Hypothalamus (tissue), 51 donors: ENCODE results near the gene CCNI.
"Not testable (repeated sequence)": the region's sequence is repeated elsewhere in the genome, so short reads cannot be mapped to it uniquely, and the experiment has no call there.

Experiments
- DNase-seq, 51 donors: peaks; one replicate each; lab custom pipeline; 2025; lab: John Stamatoyannopoulos, UW

Gene CCNI, protein sequence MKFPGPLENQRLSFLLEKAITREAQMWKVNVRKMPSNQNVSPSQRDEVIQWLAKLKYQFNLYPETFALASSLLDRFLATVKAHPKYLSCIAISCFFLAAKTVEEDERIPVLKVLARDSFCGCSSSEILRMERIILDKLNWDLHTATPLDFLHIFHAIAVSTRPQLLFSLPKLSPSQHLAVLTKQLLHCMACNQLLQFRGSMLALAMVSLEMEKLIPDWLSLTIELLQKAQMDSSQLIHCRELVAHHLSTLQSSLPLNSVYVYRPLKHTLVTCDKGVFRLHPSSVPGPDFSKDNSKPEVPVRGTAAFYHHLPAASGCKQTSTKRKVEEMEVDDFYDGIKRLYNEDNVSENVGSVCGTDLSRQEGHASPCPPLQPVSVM

DNA sequence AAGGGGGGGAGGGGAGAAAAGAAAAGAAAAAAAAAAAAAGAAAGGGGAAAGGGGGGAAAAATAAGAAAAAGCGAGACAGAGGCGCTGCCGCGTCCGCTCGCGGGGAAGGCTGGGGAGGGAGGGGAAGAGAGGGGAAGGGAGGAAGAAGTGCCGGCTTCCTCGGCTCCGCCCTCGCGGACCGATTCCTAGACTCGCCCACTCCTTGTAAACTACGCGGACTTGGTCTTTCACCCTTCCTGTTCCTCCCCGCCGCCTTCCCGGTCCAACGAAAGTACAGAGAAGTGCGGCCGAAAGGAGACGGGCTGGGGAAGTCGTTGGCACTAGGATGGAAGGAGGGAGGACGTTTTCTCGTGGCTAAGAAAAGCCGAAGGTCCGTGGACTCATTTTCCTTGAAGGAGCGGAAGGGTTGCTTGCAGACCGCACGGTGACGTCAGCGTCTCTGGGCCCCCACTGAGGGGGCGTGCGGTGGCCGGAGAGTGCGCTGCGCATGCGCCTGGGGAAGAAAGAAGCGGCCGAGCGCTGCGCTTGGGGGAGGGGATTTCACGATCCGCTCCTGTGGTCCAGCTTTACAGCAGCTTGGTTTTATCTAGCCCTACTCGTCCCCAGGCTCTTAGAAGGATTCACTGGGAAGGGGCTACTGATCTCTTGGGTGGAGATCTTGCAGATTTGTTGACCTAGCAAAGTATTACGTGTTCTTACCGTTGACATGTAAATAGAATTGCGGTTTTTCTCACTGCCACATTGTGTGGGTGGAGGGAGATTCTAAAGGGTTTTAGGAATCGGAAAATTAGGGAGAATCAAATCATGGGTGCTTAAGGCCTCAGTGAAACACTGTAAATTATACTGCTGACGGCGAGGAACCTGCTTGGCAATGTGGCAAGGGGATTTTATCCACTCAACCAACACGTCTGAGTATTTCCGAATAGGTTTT is at the start of gene CCNI:
Gene CCNI, minus strand, starts transcription at position 121 of the 931 bp plus-strand sequence. CDS start 9,627 bp downstream, outside the sequence.
- peak; percentile 73 to 100 (median 93) for DNase-seq

DNA sequence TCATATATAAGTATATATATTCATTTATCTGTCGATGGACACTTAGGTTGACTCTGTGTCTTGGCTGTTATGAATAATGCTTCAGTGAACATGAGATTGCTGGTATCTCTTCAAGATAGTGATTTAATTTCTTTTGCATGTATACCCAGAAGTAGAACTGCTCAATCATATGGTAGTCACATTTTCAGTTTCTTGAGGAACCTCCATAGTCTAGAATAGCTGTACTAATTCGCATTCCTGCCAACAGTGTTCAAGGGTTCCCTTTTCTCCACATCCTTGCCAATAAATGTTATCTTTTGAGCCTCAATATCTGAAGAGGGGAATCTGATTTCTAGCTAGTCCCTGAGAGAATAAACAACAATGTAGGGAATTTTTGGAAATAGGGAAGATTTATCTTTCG is 48.8 kb upstream of the CCNI start:
- DNase-seq, result no peak

DNA sequence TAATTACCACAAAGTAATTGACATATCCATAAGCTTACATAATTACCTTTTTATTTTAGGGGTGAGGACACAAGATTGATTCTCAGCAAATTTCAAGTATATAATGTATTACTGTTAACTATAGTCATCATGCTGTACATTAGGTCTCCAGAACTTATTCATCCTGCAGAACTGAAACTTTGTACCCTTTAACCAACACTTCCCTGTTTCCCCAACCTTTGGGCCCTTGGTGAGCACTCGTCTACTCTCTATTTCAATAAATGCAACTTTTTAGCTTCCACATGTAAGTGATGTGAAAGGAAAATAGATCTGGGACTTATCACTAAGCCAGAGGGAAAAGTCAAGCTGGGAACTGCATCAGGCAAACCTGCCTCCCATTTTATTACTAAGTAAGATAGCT is 47.6 kb upstream of the CCNI start:
- no peak for DNase-seq

DNA sequence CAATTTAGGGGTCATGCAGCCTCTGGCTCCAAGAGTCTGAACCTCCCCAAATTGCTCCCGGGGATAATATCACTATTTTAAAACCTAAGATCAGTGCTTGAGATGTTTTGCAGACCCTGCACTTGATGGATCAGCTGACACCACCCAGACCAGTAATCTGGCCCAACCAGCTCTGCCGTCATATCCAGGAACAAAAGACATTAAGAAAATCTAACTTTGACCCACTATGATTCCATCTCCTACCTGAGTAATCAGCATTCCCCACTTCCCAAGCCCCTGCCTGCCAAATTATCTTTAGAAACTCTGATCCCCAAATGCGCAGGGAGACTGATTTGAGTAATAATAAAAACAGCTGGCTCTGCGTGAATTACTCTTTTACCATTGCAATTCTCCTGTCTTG is 46.9 kb upstream of the CCNI start:
- no peak for DNase-seq

DNA sequence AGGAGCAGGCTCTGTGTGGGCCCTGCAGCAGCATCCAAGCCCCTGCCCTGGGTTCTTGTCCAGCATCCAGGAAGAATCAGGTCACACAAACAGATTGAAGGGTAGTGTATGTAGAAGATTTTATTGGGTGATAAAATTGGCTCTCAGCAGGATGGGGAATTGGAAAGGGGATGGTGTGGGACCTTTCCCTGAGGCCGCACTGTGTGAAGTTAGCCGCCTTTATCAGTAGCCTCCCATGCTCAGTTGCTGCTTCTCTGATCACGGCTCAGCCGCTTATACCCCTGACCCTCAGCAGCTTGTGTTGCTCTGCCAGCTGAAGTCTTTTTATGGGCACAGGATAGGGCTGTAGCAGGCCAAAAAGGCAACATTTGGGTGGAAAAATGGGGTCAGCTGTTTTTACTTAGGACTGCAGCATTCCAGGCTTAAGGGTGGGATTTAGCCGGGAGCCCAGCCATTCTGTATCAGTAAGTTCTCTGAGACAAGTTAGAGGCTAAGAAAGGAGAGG is 46.0 kb upstream of the CCNI start:
- DNase-seq, result no peak

DNA sequence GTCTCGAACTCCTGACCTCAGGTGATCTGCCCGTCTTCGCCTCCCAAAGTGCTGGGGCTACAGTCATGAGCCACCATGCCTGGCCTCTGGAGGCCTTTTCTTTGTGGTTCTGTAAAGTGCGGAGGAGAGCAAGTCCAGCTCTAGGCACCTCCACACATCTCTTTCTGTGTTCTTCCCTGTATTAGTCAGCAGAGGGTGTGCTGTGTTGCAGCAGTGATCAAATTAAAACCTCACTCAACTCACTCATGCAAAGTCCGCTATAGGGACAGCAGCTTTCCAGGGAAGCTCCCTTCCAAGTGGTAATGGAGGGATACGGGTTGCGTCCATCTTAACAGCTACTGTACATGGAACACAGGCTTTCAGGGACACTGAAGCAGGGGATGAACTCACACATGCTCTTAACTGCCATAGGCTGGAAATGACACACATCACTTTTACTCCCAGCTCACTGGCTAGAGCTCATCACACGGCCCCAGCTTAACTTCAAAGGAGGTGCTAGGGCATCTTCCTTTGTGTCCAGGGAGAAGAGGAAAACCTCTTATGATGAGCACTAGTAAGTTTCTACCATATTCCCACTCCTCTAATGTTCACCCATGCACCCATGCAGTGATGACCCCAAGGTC is 45.2 kb upstream of the CCNI start:
- DNase-seq, result peak in 1 of 51 donors; percentile 1

DNA sequence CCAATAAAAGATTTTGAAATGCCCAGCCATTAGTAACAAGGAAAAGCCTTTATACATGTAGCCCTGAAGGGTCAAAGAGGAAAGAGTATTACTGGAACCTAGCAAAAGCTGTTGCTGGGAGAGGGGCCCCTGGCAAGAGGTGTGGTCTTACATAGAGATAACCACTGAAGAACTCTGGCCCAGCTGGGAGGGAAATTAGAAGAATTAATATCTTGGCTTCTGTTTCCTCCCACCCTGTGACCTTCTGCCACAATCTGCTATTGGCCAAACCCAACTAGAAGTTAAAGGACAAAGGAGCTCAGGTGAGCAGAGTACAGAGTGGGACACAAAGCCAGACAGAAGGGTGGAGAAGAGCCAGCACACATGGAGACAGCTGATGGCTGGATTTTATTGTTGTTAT is 41.9 kb upstream of the CCNI start:
- no peak for DNase-seq

DNA sequence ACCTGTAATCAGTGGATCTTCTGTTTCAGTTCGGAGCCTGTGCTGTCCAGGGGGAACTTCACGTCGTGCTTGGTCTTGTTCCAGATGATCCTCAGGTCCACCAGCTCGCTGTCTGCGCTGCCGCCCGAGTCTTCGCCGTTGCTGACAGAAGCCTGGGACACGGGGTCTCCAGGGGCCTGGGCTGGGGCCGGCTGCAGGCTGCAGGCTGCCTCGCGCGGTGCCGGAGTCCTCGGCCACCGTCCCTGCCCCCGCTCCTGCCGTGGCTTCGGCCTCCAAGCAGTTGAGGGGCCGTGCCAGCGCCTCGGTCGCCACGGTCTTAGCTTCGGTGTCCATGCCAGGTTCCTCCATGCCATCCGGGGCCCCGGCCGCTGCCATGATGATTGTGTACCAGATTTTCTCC is 37.3 kb upstream of the CCNI start:
- DNase-seq, result no peak

DNA sequence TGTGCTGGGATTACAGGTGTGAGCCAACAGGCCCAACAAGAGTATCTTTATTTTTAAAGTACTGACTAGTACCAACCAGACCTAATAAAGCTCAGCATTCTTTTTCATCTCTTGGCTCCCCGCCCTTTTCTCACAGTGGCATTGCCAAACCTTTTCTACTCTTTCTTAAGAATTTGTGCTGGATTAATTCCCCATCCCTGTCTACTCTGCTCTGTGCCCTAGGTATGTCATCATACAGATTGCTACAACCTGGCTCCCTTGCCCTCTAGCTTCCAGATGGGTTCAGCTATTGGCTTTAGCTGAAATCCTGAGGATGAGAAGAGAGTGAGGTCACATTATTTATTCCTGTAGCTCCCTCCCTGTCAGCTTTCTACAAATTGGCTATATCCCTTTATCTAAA is 34.9 kb upstream of the CCNI start:
- no peak for DNase-seq

DNA sequence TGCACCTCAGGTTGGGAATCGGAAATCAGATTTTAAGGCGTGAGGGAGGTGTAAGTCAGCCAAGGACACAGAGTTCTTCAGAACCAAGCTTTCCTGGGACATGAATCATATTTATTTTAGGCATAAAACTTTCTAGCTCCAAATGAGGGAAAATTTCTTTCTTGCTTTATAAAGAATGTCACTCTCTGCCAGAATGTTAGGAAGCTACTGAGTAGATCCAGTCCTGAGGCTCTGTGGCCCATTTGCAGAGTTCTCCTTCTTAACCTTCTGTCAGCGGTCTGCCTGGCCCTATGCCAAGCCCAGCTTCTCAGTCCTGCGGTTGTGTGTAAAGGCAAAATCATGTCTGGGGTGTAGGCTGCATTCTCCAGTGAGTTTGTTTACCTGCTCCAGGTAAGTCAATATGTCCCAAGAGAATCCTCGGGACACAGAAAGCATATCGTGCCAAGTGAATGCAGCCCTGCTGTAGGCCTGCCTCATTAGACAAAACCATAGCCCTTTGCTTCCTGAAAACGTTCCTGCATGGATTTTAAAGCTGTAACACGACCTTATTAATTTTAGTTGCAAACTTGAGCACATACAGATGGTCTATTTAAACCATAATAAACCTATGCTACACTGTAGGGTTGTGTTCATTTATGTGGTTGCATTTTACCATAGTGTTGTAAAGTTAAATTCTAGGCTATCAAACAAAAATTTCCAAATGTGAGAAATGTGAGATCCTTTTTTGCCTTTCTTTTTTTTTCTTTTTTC is 29.2 kb upstream of the CCNI start:
- DNase-seq, result peak in 16 of 51 donors; percentile 2 to 25 (median 12)

DNA sequence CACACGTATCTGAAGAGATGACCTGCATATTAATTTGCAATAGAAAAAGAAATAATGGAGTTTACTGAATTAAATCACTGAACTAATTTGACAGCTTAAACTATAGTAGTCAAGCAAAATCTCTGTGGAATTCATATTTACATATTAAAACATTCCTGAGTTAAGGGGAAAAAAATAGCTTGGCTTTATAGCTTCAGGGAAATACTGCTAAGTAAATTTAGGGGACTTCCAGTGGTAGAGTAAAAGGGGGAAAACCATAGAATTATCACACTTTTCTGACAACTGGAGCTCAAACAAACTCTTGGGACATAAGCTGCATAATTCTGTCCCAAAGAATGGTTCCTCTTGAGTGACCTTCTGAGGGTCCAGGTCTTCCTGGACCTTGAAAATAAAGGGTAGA is 28.6 kb upstream of the CCNI start:
- DNase-seq, result no peak

DNA sequence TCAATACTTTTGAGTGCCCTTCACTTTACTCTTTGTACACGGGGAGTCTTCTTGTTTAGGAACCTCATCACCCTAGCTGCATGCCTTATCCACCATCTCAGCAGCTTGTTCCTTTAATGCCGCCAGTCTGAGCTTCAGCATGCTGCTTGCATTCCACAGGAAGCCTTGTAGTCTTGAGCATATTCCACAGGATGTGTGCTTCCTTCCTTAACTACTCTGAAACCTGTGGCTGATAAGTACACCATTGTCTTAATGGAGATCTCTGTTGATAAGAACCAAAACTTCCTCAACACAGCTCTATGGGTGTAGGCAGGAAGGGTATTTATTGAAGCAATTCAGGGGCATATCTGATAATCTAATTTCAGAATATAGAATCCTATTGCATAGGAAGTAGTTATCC is 24.4 kb upstream of the CCNI start:
- DNase-seq, result no peak

DNA sequence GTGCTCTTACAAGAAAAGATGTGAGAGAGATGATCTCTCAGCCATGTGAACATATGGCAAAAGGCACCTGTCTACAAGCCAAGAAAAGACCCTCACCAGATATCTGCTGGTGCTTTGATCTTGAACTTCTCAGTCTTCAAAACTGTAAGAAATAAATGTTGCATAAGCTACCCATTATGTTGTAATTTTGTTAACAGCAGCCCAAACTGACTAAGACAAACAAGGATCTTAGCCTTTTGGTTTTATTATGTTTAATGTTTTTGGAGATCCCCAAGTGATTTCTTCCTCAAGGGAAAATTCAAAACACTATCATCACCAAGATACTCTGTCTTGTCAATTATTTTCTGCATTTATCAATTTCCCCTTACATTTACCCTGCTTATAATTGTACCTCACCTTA is 21.8 kb upstream of the CCNI start:
- DNase-seq, result no peak

DNA sequence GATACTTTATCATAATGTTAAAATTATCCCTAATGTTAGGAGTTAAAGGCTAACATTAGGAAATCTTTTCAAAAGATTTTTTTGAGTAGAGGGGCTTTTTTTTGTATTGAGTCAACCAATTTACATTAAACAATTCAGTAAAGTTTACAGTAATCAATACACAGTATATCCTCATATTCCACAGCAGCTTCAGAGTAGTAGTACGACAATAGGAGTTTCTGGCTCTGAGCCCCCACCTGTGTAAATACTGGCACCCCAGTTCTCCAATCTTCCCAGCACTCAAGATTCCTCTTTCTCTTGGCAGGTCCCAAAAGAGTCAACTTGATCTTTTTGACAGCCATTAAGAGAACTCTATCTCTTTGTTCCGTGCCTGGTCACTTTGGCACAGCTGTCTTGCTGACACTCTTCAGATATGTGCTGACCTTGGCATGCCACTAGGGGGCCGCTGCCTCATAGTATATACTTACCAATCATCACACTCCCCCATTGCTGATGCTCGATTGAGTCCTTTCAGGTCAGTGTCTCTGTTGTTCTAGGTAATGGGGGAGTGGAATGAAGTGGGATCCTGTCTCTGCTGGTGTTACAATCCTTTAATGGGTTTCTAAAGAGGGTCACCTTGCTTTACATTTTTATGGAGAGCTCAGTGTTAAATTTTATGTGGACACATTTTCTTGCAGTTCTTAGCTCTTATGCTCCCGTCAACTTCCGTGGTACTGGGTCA is 19.5 kb upstream of the CCNI start:
- DNase-seq, result peak in 45 of 51 donors; percentile 1 to 82 (median 46)

DNA sequence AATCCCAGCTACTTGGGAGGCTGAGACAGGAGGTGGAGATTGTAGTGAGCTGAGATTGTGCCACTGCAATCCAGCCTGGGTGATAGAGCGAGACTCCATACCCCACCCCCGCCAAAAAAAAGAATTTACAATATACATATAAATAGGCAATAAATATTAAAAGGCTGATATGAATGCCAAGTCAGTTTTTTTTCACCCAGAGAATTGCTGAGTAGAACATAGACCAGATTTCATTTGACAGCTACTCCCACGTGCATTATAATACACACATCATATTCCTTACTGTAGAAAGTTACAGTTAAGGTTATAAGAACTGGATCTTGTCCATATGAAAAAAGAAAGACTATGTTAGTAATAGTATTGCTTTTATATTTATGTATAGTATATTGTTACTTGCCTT is 18.7 kb upstream of the CCNI start:
- DNase-seq, result no peak

DNA sequence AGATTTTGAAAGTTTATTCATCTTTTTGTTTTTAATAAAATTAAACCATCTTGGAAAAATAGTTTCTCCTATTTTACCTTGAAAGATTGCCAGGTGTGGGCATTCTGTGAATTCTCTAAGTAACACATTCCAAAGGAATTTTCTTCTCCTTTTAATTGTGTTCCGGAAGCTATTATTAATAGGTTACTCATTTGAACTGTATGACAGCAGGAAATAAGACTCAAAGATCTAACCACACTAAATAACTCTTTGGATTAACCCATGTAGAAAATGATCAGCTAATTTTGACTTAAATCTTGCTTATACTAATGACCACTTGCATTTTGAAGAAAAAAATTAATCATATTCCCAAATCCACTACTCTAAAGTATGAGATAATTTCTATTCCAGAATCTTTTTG is 17.6 kb upstream of the CCNI start:
- DNase-seq, result no peak

DNA sequence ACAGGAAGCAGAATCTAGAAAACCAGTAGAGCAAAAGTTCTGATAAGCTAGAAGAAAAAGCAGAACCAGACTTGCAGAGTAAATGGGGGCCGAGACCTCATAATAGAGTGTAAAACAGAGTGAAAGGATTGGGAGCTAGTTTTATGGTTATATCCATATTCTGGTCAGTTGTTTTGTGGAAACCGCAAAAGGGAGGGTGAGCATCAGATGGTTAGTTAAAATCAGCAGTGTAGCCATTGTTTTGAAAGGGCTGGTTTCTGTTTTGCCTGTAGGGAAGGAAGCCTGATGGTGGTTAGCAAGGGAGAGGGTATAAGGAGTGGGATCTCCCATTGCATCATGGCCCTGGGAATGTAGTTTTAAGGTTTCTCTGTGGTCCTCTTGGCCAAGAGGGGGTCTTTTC is 17.2 kb upstream of the CCNI start:
- DNase-seq, result no peak

DNA sequence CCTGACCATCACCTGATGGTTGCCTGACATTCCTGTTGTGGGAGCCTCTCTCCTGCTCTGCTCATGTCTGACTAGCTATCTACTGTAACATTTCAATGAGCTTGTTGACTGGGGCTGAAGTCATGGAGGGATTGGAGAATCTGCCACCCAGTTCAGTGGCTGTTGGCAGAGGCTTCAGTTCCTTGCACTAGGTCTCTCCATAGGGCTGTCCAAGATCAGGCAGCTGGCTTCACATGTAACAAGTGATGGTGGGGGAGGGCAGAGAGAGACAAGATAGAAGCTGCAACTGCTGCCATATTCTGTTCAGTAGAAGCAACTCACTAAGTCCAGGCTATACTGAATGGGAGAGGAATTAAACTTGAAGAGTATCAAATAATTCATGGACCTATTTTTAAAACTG is 14.1 kb upstream of the CCNI start:
- DNase-seq, result no peak

DNA sequence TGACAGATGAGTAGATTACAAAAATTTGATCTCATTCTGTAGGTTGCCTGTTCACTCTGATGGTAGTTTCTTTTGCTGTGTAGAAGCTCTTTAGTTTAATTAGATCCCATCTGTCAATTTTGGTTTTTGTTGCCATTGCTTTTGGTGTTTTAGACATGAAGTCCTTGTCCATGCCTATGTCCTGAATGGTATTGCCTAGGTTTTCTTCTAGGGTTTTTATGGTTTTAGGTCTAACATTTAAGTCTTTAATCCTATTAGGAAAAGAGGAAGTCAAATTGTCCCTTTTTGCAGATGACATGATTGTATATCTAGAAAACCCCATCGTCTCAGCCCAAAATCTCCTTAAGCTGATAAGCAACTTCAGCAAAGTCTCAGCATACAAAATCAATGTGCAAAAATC is 11.2 kb upstream of the CCNI start:
- DNase-seq, result not testable (repeated sequence)
